ENCODE results near the gene NAV2. TPM values are rescaled to one million over a fixed set of nuclear protein-coding genes. Genes with fewer than 3 reads are reported as not detected.

NAV2 gene
- polyA plus RNA-seq, 1 donor from 2014 or later: 3.0 TPM

GRCh38 chr11:19779740-19780139, 67.1 kb downstream of the NAV2 start:
- no peaks in the 10 kb centered on the region for H4K20me1 ChIP-seq (ENCODE audit: insufficient read depth)
- H2AFZ ChIP-seq (ENCODE audit: low read depth, low read length): no peak overlapping the region
- H3K79me2 ChIP-seq (replicated peaks; ENCODE audit: insufficient read depth, low read length): no peaks in the 10 kb centered on the region
- no peaks in the 10 kb centered on the region for H3K36me3 ChIP-seq (ENCODE audit: insufficient read depth, low read length)
- H3F3A ChIP-seq (ENCODE audit: insufficient read depth, low read length, poor library complexity, severe bottlenecking): no peaks in the 10 kb centered on the region
- H3K4me3 ChIP-seq (ENCODE audit: low read length): no peak overlapping the region
- no peak overlapping the region for H3K9ac ChIP-seq (ENCODE audit: low read length)
- no peak overlapping the region for H3K4me2 ChIP-seq (ENCODE audit: low read length)
- peaks cover 39% of the 10 kb centered on the region for H3K27me3 ChIP-seq (ENCODE audit: insufficient read depth, low read depth, low read length)
- H3K9me3 ChIP-seq (ENCODE audit: low read length): no peaks in the 10 kb centered on the region
- TF ChIP-seq EZH2 (IDR thresholded peaks at IDR 0.05; ENCODE audit: borderline replicate concordance, insufficient read depth, low read length, poor library complexity, severe bottlenecking) (no peak), MXI1 (conservative IDR thresholded peaks at IDR 0.05; ENCODE audit: poor library complexity, severe bottlenecking) (no peak), SMC3 (conservative IDR thresholded peaks at IDR 0.05; ENCODE audit: poor library complexity) (no peak), RAD21 (conservative IDR thresholded peaks at IDR 0.05) (no peak), POLR2AphosphoS5 (IDR thresholded peaks at IDR 0.05) (no peak), REST (IDR thresholded peaks at IDR 0.05; ENCODE audit: borderline replicate concordance) (no peak), EP300 (conservative IDR thresholded peaks at IDR 0.05; ENCODE audit: poor library complexity, severe bottlenecking) (no peak), CTCF (IDR thresholded peaks at IDR 0.05; ENCODE audit: poor library complexity, severe bottlenecking) (no peak), TAF1 (IDR thresholded peaks at IDR 0.05; ENCODE audit: low read depth) (no peak)
- H3K9me2 ChIP-seq (ENCODE audit: insufficient read depth, low read length): no peaks in the 10 kb centered on the region
- no peak overlapping the region for H3K27ac ChIP-seq (ENCODE audit: low read length)

- H3K79me2 ChIP-seq (replicated peaks; ENCODE audit: insufficient read depth, low read length): no peaks in the 10 kb centered on the region
Measured at GRCh38 chr11:19781351-19781750, 68.7 kb downstream of the NAV2 start.

More at GRCh38 chr11:19781351-19781750, 68.7 kb downstream of the NAV2 start:
- Histone ChIP-seq H3K9me2 (ENCODE audit: insufficient read depth, low read length) (no peaks in the 10 kb centered on the region), H3K9ac (ENCODE audit: low read length) (no peak overlapping the region), H3K27me3 (ENCODE audit: insufficient read depth, low read depth, low read length) (peaks cover 26% of the 10 kb centered on the region), H3K36me3 (ENCODE audit: insufficient read depth, low read length) (no peaks in the 10 kb centered on the region), H4K20me1 (ENCODE audit: insufficient read depth) (no peaks in the 10 kb centered on the region), H3K27ac (ENCODE audit: low read length) (no peak overlapping the region), H3K4me3 (ENCODE audit: low read length) (no peak overlapping the region), H3K9me3 (ENCODE audit: low read length) (no peaks in the 10 kb centered on the region), H3F3A (ENCODE audit: insufficient read depth, low read length, poor library complexity, severe bottlenecking) (no peaks in the 10 kb centered on the region), H2AFZ (ENCODE audit: low read depth, low read length) (no peak overlapping the region), H3K4me2 (ENCODE audit: low read length) (no peak overlapping the region)
- no peak for TF ChIP-seq EZH2 (IDR thresholded peaks at IDR 0.05; ENCODE audit: borderline replicate concordance, insufficient read depth, low read length, poor library complexity, severe bottlenecking)
- TF ChIP-seq RAD21 (conservative IDR thresholded peaks at IDR 0.05): no peak
- no peak for TF ChIP-seq SMC3 (conservative IDR thresholded peaks at IDR 0.05; ENCODE audit: poor library complexity)
- TF ChIP-seq MXI1 (conservative IDR thresholded peaks at IDR 0.05; ENCODE audit: poor library complexity, severe bottlenecking): no peak
- no peak for TF ChIP-seq TAF1 (IDR thresholded peaks at IDR 0.05; ENCODE audit: low read depth)
- no peak for TF ChIP-seq POLR2AphosphoS5 (IDR thresholded peaks at IDR 0.05)
- TF ChIP-seq REST (IDR thresholded peaks at IDR 0.05; ENCODE audit: borderline replicate concordance): no peak
- TF ChIP-seq CTCF (IDR thresholded peaks at IDR 0.05; ENCODE audit: poor library complexity, severe bottlenecking): no peak
- TF ChIP-seq EP300 (conservative IDR thresholded peaks at IDR 0.05; ENCODE audit: poor library complexity, severe bottlenecking): no peak

Measured in neural cell (in vitro differentiated cells).